Right renal cortex interstitium (tissue), 3 donors: Measurements from ENCODE around the gene ST8SIA5. TPM values are rescaled to one million over a fixed set of nuclear protein-coding genes. Genes with fewer than 3 reads are reported as not detected.

Experiments
- DNase-seq, 3 donors: peaks; one replicate each; pipeline ENCODE4 v3.0.0-alpha.2; 2013; ENCODE audit warnings: low read depth in 3 of 3, low spot score in 2 of 3
- polyA plus RNA-seq, 3 donors: library from polyadenylated mRNA; unstranded; fragments of 120-200 nt; gene quantifications; one replicate each; pipeline ENCODE4 v1.2.1, GENCODE V29; 2013; ENCODE audit not compliant: insufficient read length in 3 of 3

Gene ST8SIA5
- polyA plus RNA-seq, 3 donors, result 0.37 to 1.2 (median 0.61) TPM

- no peak for DNase-seq
Measured at GRCh38 chr18:46636040-46636630, 120.7 kb downstream of the ST8SIA5 start.

- DNase-seq, result no peak
Measured at GRCh38 chr18:46632401-46633071, 124.3 kb downstream of the ST8SIA5 start.

- no peak for DNase-seq
Measured at GRCh38 chr18:46630991-46631390, 125.9 kb downstream of the ST8SIA5 start.

- DNase-seq, result no peak
Measured at GRCh38 chr18:46630160-46630559, 126.7 kb downstream of the ST8SIA5 start.

GRCh38 chr18:46629361-46629760, 127.5 kb downstream of the ST8SIA5 start:
- DNase-seq, result no peak

- DNase-seq, result no peak
Measured at GRCh38 chr18:46628206-46628605, 128.6 kb downstream of the ST8SIA5 start.

- DNase-seq, result no peak
Measured at GRCh38 chr18:46627136-46627535, 129.7 kb downstream of the ST8SIA5 start.

- DNase-seq, result no peak
Measured at GRCh38 chr18:46625069-46625468, 131.8 kb downstream of the ST8SIA5 start.

- no peak for DNase-seq
Measured at GRCh38 chr18:46624127-46624526, 132.7 kb downstream of the ST8SIA5 start.

- no peak for DNase-seq
Measured at GRCh38 chr18:46623541-46623940, 133.3 kb downstream of the ST8SIA5 start.

- DNase-seq, result no peak
Measured at GRCh38 chr18:46622999-46623398, 133.9 kb downstream of the ST8SIA5 start.

GRCh38 chr18:46622451-46622850, 134.4 kb downstream of the ST8SIA5 start:
- no peak for DNase-seq

GRCh38 chr18:46621871-46622270, 135.0 kb downstream of the ST8SIA5 start:
- DNase-seq, result no peak

GRCh38 chr18:46621111-46621766, 135.6 kb downstream of the ST8SIA5 start:
- no peak for DNase-seq

GRCh38 chr18:46619559-46619958, 137.3 kb downstream of the ST8SIA5 start:
- no peak for DNase-seq

Other genes starting within 250 kb of the ST8SIA5 start
- under 1 TPM; 0.28 to 0.72 (median 0.68) TPM for gene LOXHD1, start 99.8 kb downstream of the ST8SIA5 start, polyA plus RNA-seq
- gene PIAS2, start 160.5 kb upstream of the ST8SIA5 start, polyA plus RNA-seq, result 10 to 100 TPM; 22.7 to 26.5 (median 24.6) TPM
- gene KATNAL2, start 160.5 kb upstream of the ST8SIA5 start, polyA plus RNA-seq, result 10 to 100 TPM; 10.2 to 10.8 (median 10.3) TPM